Astrocyte (in vitro differentiated cells and primary cell): Measurements from ENCODE around the gene ABCF2. TPM values are rescaled to one million over a fixed set of nuclear protein-coding genes. Genes with fewer than 3 reads are reported as not detected.

Experiments used
- DNase-seq: peaks from one replicate; pipeline ENCODE4 v3.0.0-alpha.2; 2010; ENCODE audit warnings: low read depth
- FAIRE-seq: peaks from 2 replicates; lab custom pipeline; 2011; peaks lifted over from hg19 to GRCh38; lab: Jason Lieb, UNC
- H2AFZ ChIP-seq: 2 replicates; pipeline ENCODE4 v1.6.0; 2012; ENCODE audit warnings: low read depth, low read length, inconsistent platforms
- H3K27ac ChIP-seq: 2 replicates; pipeline ENCODE4 v1.5.1; 2011; ENCODE audit warnings: low read depth, low read length, inconsistent platforms
- H3K27me3 ChIP-seq: 2 replicates; pipeline ENCODE4 v1.6.0; 2011; ENCODE audit warnings: low read length, inconsistent platforms; ENCODE audit not compliant: insufficient read depth
- H3K36me3 ChIP-seq: 2 replicates; pipeline ENCODE4 v1.5.1; 2011; ENCODE audit warnings: low read length, inconsistent platforms; ENCODE audit not compliant: insufficient read depth
- H3K4me1 ChIP-seq: 2 replicates; pipeline ENCODE4 v1.5.1; 2011; ENCODE audit warnings: low read length, inconsistent platforms; ENCODE audit not compliant: insufficient read depth
- H3K4me2 ChIP-seq: 2 replicates; pipeline ENCODE4 v1.6.0; 2012; ENCODE audit warnings: low read length, inconsistent platforms
- H3K4me3 ChIP-seq: 2 replicates; pipeline ENCODE4 v1.5.1; 2011; ENCODE audit warnings: low read depth, mild to moderate bottlenecking, low read length, inconsistent platforms; ENCODE audit not compliant: insufficient read depth
- H3K79me2 ChIP-seq: 2 replicates; pipeline ENCODE4 v1.6.0; 2012; ENCODE audit warnings: mild to moderate bottlenecking, low read length, inconsistent platforms; ENCODE audit not compliant: insufficient read depth
- H3K9ac ChIP-seq: 2 replicates; pipeline ENCODE4 v1.6.0; 2012; ENCODE audit warnings: mild to moderate bottlenecking, low read length, inconsistent platforms
- H3K9me3 ChIP-seq: 2 replicates; pipeline ENCODE4 v1.5.1; 2012; ENCODE audit warnings: low read depth, mild to moderate bottlenecking, low read length, inconsistent platforms; ENCODE audit not compliant: insufficient read depth
- H4K20me1 ChIP-seq: 2 replicates; pipeline ENCODE4 v1.6.0; 2012; ENCODE audit warnings: low read length, inconsistent platforms; ENCODE audit not compliant: insufficient read depth
- H3K27ac Mint-ChIP-seq: one replicate; pipeline ENCODE4 v1.8.0; 2021; ENCODE audit warnings: mild to moderate bottlenecking, mixed read lengths; ENCODE audit not compliant: unreplicated experiment
- H3K27me3 Mint-ChIP-seq: one replicate; pipeline ENCODE4 v1.8.0; 2021; ENCODE audit warnings: low read depth, mixed read lengths; ENCODE audit not compliant: unreplicated experiment
- H3K36me3 Mint-ChIP-seq: one replicate; pipeline ENCODE4 v1.8.0; 2021; ENCODE audit warnings: low read depth, mixed read lengths; ENCODE audit not compliant: unreplicated experiment
- H3K4me1 Mint-ChIP-seq: one replicate; pipeline ENCODE4 v1.8.0; 2021; ENCODE audit warnings: low read depth, mixed read lengths; ENCODE audit not compliant: unreplicated experiment
- H3K4me3 Mint-ChIP-seq: one replicate; pipeline ENCODE4 v1.8.0; 2021; ENCODE audit warnings: mild to moderate bottlenecking, moderate library complexity, mixed read lengths; ENCODE audit not compliant: unreplicated experiment
- H3K9me3 Mint-ChIP-seq: one replicate; pipeline ENCODE4 v1.8.0; 2021; ENCODE audit warnings: mild to moderate bottlenecking, mixed read lengths; ENCODE audit not compliant: unreplicated experiment
- EZH2 ChIP-seq: IDR thresholded peaks from 2 replicates; pipeline ENCODE4 v1.6.1; 2012; ENCODE audit warnings: mild to moderate bottlenecking, low read length, inconsistent platforms; ENCODE audit not compliant: insufficient read depth
- total RNA-seq: library from RNA; stranded (reverse); gene quantifications from 2 replicates; pipeline ENCODE4 v1.2.1, GENCODE V29; 2021
- TF ChIP-seq, protein P1 (sequence below): IDR thresholded peaks from 2 replicates; pipeline ENCODE4 v1.5.1; 2011; ENCODE audit warnings: low read depth, mild to moderate bottlenecking, inconsistent platforms, low read length, moderate library complexity; ENCODE audit not compliant: insufficient read depth

The ABCF2 gene
- total RNA-seq, 1 donor from 2014 or later: 53.2 TPM

DNA sequence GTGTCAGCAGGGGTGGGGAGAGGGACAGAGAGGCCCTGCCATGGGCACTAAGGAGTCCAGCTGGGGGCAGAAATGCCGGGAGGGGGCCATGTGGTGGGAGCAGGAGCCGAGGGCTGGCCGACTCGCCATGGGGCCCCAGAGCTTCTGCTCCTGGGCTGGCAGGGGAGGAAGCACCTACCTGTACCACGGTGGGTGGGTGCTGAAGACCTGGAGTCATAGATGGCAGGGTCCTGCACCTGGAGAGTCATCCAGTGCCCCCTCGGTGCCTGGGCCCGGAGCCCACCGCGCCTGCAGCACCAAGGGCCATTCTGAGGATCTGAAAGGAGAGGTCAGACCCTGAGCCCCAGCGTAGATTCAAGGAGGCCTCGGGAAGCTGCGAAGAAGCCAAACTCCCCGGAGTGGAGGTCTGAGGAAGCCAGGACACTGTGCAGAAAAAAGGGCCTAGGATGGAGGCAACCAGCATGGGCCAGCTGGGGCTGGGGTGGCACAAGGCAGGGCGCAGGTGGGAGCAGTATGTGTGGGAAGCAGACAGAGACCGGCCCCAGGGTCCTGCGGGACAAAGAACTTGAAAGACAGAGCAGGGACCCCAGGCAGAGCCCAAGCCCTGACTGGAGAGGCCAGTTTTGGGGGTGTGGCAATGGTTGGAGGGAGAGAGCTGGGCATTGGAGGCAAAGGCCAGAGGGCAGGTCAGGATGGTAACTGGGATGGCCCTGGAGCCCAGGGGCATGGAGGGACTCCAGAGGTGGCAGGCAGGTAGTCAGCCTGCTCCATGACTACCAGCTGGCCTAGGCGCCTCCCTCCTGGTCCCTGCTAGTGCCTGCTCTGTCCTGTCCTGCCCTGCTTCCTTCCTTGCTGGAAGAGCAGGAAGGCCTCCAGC, 48.2 kb upstream of the ABCF2 start:
- Histone ChIP-seq H2AFZ (no peak overlapping the region), H3K79me2 (no peaks in the 10 kb centered on the region), H3K9me3 (no peaks in the 10 kb centered on the region), H3K4me1 (no peaks in the 10 kb centered on the region), H3K36me3 (no peaks in the 10 kb centered on the region), H3K27me3 (no peaks in the 10 kb centered on the region), H3K9ac (no peak overlapping the region), H4K20me1 (no peaks in the 10 kb centered on the region), H3K27ac (no peak overlapping the region), H3K4me2 (no peak overlapping the region), H3K4me3 (no peak overlapping the region)
- peaks cover 60% of the 10 kb centered on the region for H3K27me3 Mint-ChIP-seq
- no peak for FAIRE-seq
- H3K9me3 Mint-ChIP-seq: peaks cover 9% of the 10 kb centered on the region
- H3K4me3 Mint-ChIP-seq: peak overlapping the region; percentile 69
- H3K4me1 Mint-ChIP-seq: no peaks in the 10 kb centered on the region
- peaks cover 7% of the 10 kb centered on the region for H3K36me3 Mint-ChIP-seq
- no peak for DNase-seq
- no peak overlapping the region for H3K27ac Mint-ChIP-seq
- TF ChIP-seq, protein P1, sequence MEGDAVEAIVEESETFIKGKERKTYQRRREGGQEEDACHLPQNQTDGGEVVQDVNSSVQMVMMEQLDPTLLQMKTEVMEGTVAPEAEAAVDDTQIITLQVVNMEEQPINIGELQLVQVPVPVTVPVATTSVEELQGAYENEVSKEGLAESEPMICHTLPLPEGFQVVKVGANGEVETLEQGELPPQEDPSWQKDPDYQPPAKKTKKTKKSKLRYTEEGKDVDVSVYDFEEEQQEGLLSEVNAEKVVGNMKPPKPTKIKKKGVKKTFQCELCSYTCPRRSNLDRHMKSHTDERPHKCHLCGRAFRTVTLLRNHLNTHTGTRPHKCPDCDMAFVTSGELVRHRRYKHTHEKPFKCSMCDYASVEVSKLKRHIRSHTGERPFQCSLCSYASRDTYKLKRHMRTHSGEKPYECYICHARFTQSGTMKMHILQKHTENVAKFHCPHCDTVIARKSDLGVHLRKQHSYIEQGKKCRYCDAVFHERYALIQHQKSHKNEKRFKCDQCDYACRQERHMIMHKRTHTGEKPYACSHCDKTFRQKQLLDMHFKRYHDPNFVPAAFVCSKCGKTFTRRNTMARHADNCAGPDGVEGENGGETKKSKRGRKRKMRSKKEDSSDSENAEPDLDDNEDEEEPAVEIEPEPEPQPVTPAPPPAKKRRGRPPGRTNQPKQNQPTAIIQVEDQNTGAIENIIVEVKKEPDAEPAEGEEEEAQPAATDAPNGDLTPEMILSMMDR: no peak
- TF ChIP-seq EZH2: no peak

DNA sequence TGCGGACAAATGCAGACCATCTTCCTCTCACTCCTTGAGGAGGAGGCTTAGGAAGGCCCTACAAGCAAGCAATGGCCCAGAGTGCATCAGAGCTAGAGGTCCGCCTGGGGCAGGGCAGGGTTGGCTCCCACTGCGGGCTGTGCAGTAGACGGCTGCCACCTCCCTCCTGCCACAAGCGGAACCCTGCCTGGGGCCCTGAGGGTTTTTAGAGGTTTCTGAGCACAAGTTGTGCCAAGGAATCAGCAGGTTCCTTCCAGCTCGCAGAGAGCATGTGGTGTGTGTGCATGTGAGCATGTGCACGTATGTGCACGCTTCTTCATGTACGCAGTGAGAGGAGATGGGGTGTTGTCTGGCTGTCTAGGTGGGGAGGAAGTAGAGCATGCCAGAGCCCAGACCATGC, 47.4 kb upstream of the ABCF2 start:
- H3K4me2 ChIP-seq: no peak overlapping the region
- H3K9ac ChIP-seq: no peak overlapping the region
- FAIRE-seq (no peak), DNase-seq (no peak)
- H3K79me2 ChIP-seq: no peaks in the 10 kb centered on the region
- Mint-ChIP-seq H3K9me3 (peaks cover 10% of the 10 kb centered on the region), H3K36me3 (peaks cover 7% of the 10 kb centered on the region), H3K27ac (no peak overlapping the region), H3K27me3 (peaks cover 61% of the 10 kb centered on the region), H3K4me1 (no peaks in the 10 kb centered on the region), H3K4me3 (no peak overlapping the region)
- no peak for TF ChIP-seq EZH2
- TF ChIP-seq, protein P1: no peak
- no peaks in the 10 kb centered on the region for H3K4me1 ChIP-seq
- no peaks in the 10 kb centered on the region for H4K20me1 ChIP-seq
- H2AFZ ChIP-seq: no peak overlapping the region
- no peaks in the 10 kb centered on the region for H3K36me3 ChIP-seq
- no peaks in the 10 kb centered on the region for H3K27me3 ChIP-seq
- H3K4me3 ChIP-seq: no peak overlapping the region
- H3K27ac ChIP-seq: no peak overlapping the region
- no peaks in the 10 kb centered on the region for H3K9me3 ChIP-seq
